HepG2 (cell line): ENCODE data around the gene COG8. TPM values are rescaled to one million over a fixed set of nuclear protein-coding genes. Genes with fewer than 3 reads are reported as not detected.
A peak's percentile ranks its signal among the peaks of the same experiment; 100 is the strongest.

Experiments used
- HOXA3 ChIP-seq: sonication (generic); formaldehyde crosslinking; IDR thresholded peaks from 2 replicates; pipeline ENCODE4 v1.5.0; 2020; ENCODE audit warnings: missing genetic modification reagents
- MEIS1 ChIP-seq: sonication (generic); formaldehyde crosslinking; IDR thresholded peaks from 2 replicates; pipeline ENCODE4 v1.9.0; 2021; ENCODE audit warnings: mild to moderate bottlenecking, missing genetic modification reagents, moderate library complexity, borderline replicate concordance
- NONO ChIP-seq, 2 experiments: fragments of 450-650 bp in 1 of 2; sonication (generic) in 1 of 2; formaldehyde crosslinking in 1 of 2; IDR thresholded peaks in 1 of 2; conservative IDR thresholded peaks in 1 of 2; 2 replicates each; pipeline versions ENCODE4 v1.6.1 to v1.8.0; 2017 to 2022; ENCODE audit warnings: mild to moderate bottlenecking in 1 of 2, missing genetic modification reagents in 1 of 2, moderate library complexity in 1 of 2
- ZC3H4 ChIP-seq: sonication (generic); formaldehyde crosslinking; IDR thresholded peaks from 2 replicates; pipeline ENCODE4 v1.4.0; 2020; ENCODE audit warnings: missing genetic modification reagents, borderline replicate concordance
- ZFY ChIP-seq: sonication (generic); formaldehyde crosslinking; IDR thresholded peaks from 2 replicates; pipeline ENCODE4 v1.4.0; 2020; ENCODE audit warnings: missing genetic modification reagents
- ZNF12 ChIP-seq: sonication (generic); formaldehyde crosslinking; IDR thresholded peaks from 2 replicates; pipeline ENCODE4 v1.5.0; 2020; ENCODE audit warnings: missing genetic modification reagents
- ZNF296 ChIP-seq: sonication (generic); formaldehyde crosslinking; conservative IDR thresholded peaks from 2 replicates; pipeline ENCODE4 v1.5.0; 2020; ENCODE audit warnings: mild to moderate bottlenecking, missing genetic modification reagents
- ZNF3 ChIP-seq: IDR thresholded peaks from 2 replicates; pipeline ENCODE4 v1.7.0; 2017; ENCODE audit warnings: inconsistent platforms
- ZNF44 ChIP-seq: sonication (generic); formaldehyde crosslinking; IDR thresholded peaks from 2 replicates; pipeline ENCODE4 v1.5.1; 2020; ENCODE audit warnings: mild to moderate bottlenecking, missing genetic modification reagents
- ZNF766 ChIP-seq: sonication (generic); formaldehyde crosslinking; IDR thresholded peaks from 2 replicates; pipeline ENCODE4 v1.5.0; 2020; ENCODE audit warnings: missing genetic modification reagents, borderline replicate concordance
- polyA plus RNA-seq, 8 experiments: library from polyadenylated mRNA; depleted of rRNA in 3 of 8; stranded (reverse) in 7 of 8; unstranded in 1 of 8; fragments of >200 nt; fragmentation: Illumina TruSeq in 4 of 8; extraction: Trizol in 4 of 8; gene quantifications; 2 replicates each; pipeline versions ENCODE4 v1.2.1 to v1.2.3, GENCODE V29; 2011 to 2016; ENCODE audit warnings: low read depth in 4 of 8, missing spikeins in 1 of 8, mixed read lengths in 1 of 8; ENCODE audit not compliant: insufficient read depth in 1 of 8
- total RNA-seq, 5 experiments: library from RNA; depleted of rRNA; stranded (reverse); fragments of >200 nt; fragmentation: Illumina TruSeq; extraction: Trizol; gene quantifications; 2 replicates each; pipeline ENCODE4 v1.2.3, GENCODE V29; 2016; ENCODE audit warnings: low read depth in 1 of 5
- TF ChIP-seq, protein P1 (sequence below): sonication (generic); formaldehyde crosslinking; IDR thresholded peaks from 2 replicates; pipeline ENCODE4 v1.4.0; 2020; ENCODE audit warnings: mild to moderate bottlenecking, missing genetic modification reagents, borderline replicate concordance
- TF ChIP-seq, protein P2 (sequence below): fragments of 450-650 bp; IDR thresholded peaks from 2 replicates; pipeline ENCODE4 v1.6.1; 2017
- TF ChIP-seq, protein P3 (sequence below): sonication (generic); formaldehyde crosslinking; IDR thresholded peaks from 2 replicates; pipeline ENCODE4 v1.4.0; 2020; ENCODE audit warnings: missing genetic modification reagents
- TF ChIP-seq, protein P4 (sequence below): sonication (generic); formaldehyde crosslinking; IDR thresholded peaks from 2 replicates; pipeline ENCODE4 v1.4.0; 2020; ENCODE audit warnings: low read depth, mild to moderate bottlenecking, missing genetic modification reagents
- TF ChIP-seq, protein P5 (sequence below): sonication (generic); formaldehyde crosslinking; conservative IDR thresholded peaks from 2 replicates; pipeline ENCODE4 v1.5.0; 2020; ENCODE audit warnings: missing genetic modification reagents
- TF ChIP-seq, protein P6 (sequence below): sonication (generic); formaldehyde crosslinking; IDR thresholded peaks from 2 replicates; pipeline ENCODE4 v1.8.0; 2022; ENCODE audit warnings: mild to moderate bottlenecking, missing genetic modification reagents, moderate library complexity

The COG8 gene
- total and polyA plus RNA-seq, 2 of the 13 experiments (the other 11 are each of a cell fraction or from before 2014, with no cell fraction given): 45.5 to 52.1 TPM

DNA sequence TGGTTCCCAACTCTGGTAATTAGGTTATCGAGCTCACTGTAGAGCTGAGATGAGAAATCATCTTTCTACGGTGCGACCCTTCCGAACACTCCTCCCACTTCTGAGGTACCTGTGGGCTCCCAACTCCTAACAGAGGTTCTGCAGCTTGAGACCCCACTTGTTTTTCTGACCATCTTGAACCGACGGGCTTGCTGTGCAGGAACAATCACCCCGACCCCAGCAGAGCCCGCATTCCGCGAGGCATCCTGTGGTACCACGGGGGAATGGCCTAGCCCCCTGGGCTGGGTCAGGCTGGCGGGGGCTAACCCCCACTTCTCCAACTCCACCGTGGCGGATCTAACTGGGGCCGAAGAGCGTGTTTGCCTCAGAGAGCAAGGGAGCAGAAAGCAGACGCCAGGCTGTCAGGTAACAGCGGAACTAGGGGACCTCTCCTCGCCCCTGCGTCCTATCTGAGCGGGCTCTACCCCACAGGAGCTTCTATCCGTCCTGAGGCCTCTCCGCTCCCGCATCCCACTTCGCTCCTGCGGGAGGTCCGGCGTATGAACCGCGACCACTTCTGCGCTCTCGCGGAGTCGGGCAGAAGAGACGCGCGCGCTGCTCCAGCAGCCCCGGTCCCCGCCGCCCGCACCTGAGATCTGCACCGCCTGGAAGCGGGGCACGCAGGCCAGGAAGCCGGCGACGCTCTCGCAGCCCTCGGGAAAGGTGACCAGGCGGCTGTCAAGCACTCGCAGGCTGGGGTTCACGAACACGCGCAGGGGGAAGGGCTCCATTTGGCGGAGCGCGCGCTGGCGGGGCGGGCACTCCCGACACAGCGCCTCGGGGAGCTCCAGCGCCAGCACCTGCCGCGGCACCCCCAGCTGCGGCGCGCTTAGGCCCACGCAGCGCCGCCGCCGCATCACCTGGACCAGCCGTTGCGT lies 9.7 kb downstream of the COG8 start (continued):
- TF ChIP-seq, protein P1, sequence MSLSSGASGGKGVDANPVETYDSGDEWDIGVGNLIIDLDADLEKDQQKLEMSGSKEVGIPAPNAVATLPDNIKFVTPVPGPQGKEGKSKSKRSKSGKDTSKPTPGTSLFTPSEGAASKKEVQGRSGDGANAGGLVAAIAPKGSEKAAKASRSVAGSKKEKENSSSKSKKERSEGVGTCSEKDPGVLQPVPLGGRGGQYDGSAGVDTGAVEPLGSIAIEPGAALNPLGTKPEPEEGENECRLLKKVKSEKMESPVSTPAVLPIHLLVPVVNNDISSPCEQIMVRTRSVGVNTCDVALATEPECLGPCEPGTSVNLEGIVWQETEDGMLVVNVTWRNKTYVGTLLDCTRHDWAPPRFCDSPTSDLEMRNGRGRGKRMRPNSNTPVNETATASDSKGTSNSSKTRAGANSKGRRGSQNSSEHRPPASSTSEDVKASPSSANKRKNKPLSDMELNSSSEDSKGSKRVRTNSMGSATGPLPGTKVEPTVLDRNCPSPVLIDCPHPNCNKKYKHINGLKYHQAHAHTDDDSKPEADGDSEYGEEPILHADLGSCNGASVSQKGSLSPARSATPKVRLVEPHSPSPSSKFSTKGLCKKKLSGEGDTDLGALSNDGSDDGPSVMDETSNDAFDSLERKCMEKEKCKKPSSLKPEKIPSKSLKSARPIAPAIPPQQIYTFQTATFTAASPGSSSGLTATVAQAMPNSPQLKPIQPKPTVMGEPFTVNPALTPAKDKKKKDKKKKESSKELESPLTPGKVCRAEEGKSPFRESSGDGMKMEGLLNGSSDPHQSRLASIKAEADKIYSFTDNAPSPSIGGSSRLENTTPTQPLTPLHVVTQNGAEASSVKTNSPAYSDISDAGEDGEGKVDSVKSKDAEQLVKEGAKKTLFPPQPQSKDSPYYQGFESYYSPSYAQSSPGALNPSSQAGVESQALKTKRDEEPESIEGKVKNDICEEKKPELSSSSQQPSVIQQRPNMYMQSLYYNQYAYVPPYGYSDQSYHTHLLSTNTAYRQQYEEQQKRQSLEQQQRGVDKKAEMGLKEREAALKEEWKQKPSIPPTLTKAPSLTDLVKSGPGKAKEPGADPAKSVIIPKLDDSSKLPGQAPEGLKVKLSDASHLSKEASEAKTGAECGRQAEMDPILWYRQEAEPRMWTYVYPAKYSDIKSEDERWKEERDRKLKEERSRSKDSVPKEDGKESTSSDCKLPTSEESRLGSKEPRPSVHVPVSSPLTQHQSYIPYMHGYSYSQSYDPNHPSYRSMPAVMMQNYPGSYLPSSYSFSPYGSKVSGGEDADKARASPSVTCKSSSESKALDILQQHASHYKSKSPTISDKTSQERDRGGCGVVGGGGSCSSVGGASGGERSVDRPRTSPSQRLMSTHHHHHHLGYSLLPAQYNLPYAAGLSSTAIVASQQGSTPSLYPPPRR (CRISPR knock-in tag): 0 out of 2 replicates have a peak, but pooled peaks have one; percentile 12
- TF ChIP-seq ZNF766 (CRISPR knock-in tag): no peak
- TF ChIP-seq, protein P2, sequence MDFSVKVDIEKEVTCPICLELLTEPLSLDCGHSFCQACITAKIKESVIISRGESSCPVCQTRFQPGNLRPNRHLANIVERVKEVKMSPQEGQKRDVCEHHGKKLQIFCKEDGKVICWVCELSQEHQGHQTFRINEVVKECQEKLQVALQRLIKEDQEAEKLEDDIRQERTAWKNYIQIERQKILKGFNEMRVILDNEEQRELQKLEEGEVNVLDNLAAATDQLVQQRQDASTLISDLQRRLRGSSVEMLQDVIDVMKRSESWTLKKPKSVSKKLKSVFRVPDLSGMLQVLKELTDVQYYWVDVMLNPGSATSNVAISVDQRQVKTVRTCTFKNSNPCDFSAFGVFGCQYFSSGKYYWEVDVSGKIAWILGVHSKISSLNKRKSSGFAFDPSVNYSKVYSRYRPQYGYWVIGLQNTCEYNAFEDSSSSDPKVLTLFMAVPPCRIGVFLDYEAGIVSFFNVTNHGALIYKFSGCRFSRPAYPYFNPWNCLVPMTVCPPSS: no peak
- TF ChIP-seq NONO (IDR thresholded peaks at IDR 0.05): no peak
- TF ChIP-seq NONO (CRISPR knock-in tag; conservative IDR thresholded peaks at IDR 0.05): no peak; the same call in 1 of the 2 replicates
- TF ChIP-seq, protein P3, sequence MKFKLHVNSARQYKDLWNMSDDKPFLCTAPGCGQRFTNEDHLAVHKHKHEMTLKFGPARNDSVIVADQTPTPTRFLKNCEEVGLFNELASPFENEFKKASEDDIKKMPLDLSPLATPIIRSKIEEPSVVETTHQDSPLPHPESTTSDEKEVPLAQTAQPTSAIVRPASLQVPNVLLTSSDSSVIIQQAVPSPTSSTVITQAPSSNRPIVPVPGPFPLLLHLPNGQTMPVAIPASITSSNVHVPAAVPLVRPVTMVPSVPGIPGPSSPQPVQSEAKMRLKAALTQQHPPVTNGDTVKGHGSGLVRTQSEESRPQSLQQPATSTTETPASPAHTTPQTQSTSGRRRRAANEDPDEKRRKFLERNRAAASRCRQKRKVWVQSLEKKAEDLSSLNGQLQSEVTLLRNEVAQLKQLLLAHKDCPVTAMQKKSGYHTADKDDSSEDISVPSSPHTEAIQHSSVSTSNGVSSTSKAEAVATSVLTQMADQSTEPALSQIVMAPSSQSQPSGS (CRISPR knock-in tag): no peak
- TF ChIP-seq ZNF296 (CRISPR knock-in tag): no peak; the same call in 1 of the 2 replicates
- no peak; the same call in 1 of the 2 replicates for TF ChIP-seq HOXA3 (CRISPR knock-in tag)
- TF ChIP-seq ZC3H4 (CRISPR knock-in tag): no peak
- TF ChIP-seq ZNF12 (CRISPR knock-in tag): no peak
- TF ChIP-seq ZFY: no peak
- TF ChIP-seq MEIS1: no peak
- TF ChIP-seq, protein P4, sequence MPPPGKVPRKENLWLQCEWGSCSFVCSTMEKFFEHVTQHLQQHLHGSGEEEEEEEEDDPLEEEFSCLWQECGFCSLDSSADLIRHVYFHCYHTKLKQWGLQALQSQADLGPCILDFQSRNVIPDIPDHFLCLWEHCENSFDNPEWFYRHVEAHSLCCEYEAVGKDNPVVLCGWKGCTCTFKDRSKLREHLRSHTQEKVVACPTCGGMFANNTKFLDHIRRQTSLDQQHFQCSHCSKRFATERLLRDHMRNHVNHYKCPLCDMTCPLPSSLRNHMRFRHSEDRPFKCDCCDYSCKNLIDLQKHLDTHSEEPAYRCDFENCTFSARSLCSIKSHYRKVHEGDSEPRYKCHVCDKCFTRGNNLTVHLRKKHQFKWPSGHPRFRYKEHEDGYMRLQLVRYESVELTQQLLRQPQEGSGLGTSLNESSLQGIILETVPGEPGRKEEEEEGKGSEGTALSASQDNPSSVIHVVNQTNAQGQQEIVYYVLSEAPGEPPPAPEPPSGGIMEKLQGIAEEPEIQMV (CRISPR knock-in tag): no peak; the same call in 1 of the 2 replicates
- TF ChIP-seq, protein P5, sequence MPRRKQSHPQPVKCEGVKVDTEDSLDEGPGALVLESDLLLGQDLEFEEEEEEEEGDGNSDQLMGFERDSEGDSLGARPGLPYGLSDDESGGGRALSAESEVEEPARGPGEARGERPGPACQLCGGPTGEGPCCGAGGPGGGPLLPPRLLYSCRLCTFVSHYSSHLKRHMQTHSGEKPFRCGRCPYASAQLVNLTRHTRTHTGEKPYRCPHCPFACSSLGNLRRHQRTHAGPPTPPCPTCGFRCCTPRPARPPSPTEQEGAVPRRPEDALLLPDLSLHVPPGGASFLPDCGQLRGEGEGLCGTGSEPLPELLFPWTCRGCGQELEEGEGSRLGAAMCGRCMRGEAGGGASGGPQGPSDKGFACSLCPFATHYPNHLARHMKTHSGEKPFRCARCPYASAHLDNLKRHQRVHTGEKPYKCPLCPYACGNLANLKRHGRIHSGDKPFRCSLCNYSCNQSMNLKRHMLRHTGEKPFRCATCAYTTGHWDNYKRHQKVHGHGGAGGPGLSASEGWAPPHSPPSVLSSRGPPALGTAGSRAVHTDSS (CRISPR knock-in tag): no peak
- TF ChIP-seq ZNF44 (CRISPR knock-in tag): no peak
- TF ChIP-seq, protein P6, sequence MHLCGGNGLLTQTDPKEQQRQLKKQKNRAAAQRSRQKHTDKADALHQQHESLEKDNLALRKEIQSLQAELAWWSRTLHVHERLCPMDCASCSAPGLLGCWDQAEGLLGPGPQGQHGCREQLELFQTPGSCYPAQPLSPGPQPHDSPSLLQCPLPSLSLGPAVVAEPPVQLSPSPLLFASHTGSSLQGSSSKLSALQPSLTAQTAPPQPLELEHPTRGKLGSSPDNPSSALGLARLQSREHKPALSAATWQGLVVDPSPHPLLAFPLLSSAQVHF (CRISPR knock-in tag): no peak
- no peak for TF ChIP-seq ZNF3 (CRISPR knock-in tag)
